ENCODE results near the gene DRAXIN. TPM values are rescaled to one million over a fixed set of nuclear protein-coding genes. Genes with fewer than 3 reads are reported as not detected.

DRAXIN gene
- total RNA-seq, 1 donor from 2014 or later: 1.7 TPM

- H3K79me2 ChIP-seq (ENCODE audit: insufficient read depth, low read length): peaks cover 2% of the 10 kb centered on the region
- no peaks in the 10 kb centered on the region for H4K20me1 ChIP-seq (ENCODE audit: insufficient read depth, low read length)
- peak within 1 kb of the TSS; percentile 81 for H3K4me3 ChIP-seq (ENCODE audit: insufficient read depth, low read depth, low read length)
- H3K4me2 ChIP-seq (ENCODE audit: low read length): peak within 1 kb of the TSS; percentile 94
- DNase-seq (ENCODE audit: low read depth): peak; percentile 72
- Mint-ChIP-seq H3K9me3 (ENCODE audit: unreplicated experiment) (no peaks in the 10 kb centered on the region), H3K4me3 (ENCODE audit: unreplicated experiment) (peak within 1 kb of the TSS; percentile 89), H3K4me1 (ENCODE audit: low read depth, unreplicated experiment) (peaks cover 20% of the 10 kb centered on the region), H3K36me3 (ENCODE audit: low read depth, unreplicated experiment) (peaks cover 3% of the 10 kb centered on the region), H3K27ac (ENCODE audit: unreplicated experiment) (peak within 1 kb of the TSS; percentile 88), H3K27me3 (ENCODE audit: low read depth, unreplicated experiment) (peaks cover 3% of the 10 kb centered on the region)
- no peak for FAIRE-seq
- H3K27ac ChIP-seq (ENCODE audit: low read depth, low read length): peak within 1 kb of the TSS; percentile 80
- H3K4me1 ChIP-seq (ENCODE audit: insufficient read depth, low read length): peaks cover 26% of the 10 kb centered on the region
- H3K36me3 ChIP-seq (ENCODE audit: insufficient read depth, low read length): no peaks in the 10 kb centered on the region
- no peak for TF ChIP-seq EZH2 (IDR thresholded peaks at IDR 0.05; ENCODE audit: insufficient read depth, low read length)
- H3K9ac ChIP-seq (ENCODE audit: low read length): peak within 1 kb of the TSS; percentile 85
- H2AFZ ChIP-seq (ENCODE audit: low read depth, low read length): peak within 1 kb of the TSS; percentile 93
- H3K27me3 ChIP-seq (ENCODE audit: insufficient read depth, low read length): no peaks in the 10 kb centered on the region
- H3K9me3 ChIP-seq (ENCODE audit: insufficient read depth, low read depth, low read length): no peaks in the 10 kb centered on the region
Measured at GRCh38 chr1:11735854-11736745, 44.6 kb downstream of the DRAXIN start, which contains the start of gene AGTRAP. TSS of gene AGTRAP (plus strand) at chr1:11736136. CDS start at chr1:11736209, 73 bp downstream.

- peaks cover 1% of the 10 kb centered on the region for H4K20me1 ChIP-seq (ENCODE audit: insufficient read depth, low read length)
- peak overlapping the region; percentile 80 for H3K27ac ChIP-seq (ENCODE audit: low read depth, low read length)
- peaks cover 2% of the 10 kb centered on the region for H3K79me2 ChIP-seq (ENCODE audit: insufficient read depth, low read length)
- peak overlapping the region; percentile 93 for H2AFZ ChIP-seq (ENCODE audit: low read depth, low read length)
- Mint-ChIP-seq H3K27ac (ENCODE audit: unreplicated experiment) (peak overlapping the region; percentile 88), H3K4me1 (ENCODE audit: low read depth, unreplicated experiment) (peaks cover 14% of the 10 kb centered on the region), H3K9me3 (ENCODE audit: unreplicated experiment) (no peaks in the 10 kb centered on the region), H3K36me3 (ENCODE audit: low read depth, unreplicated experiment) (peaks cover 3% of the 10 kb centered on the region), H3K27me3 (ENCODE audit: low read depth, unreplicated experiment) (peaks cover 3% of the 10 kb centered on the region), H3K4me3 (ENCODE audit: unreplicated experiment) (peak overlapping the region; percentile 89)
- no peaks in the 10 kb centered on the region for H3K9me3 ChIP-seq (ENCODE audit: insufficient read depth, low read depth, low read length)
- peak overlapping the region; percentile 81 for H3K4me3 ChIP-seq (ENCODE audit: insufficient read depth, low read depth, low read length)
- peak overlapping the region; percentile 94 for H3K4me2 ChIP-seq (ENCODE audit: low read length)
- no peaks in the 10 kb centered on the region for H3K27me3 ChIP-seq (ENCODE audit: insufficient read depth, low read length)
- peak overlapping the region; percentile 85 for H3K9ac ChIP-seq (ENCODE audit: low read length)
- DNase-seq (ENCODE audit: low read depth) (peak; percentile 77), FAIRE-seq (no peak)
- TF ChIP-seq CTCF (IDR thresholded peaks at IDR 0.05; ENCODE audit: insufficient read depth, low read depth, low read length) (no peak), EZH2 (IDR thresholded peaks at IDR 0.05; ENCODE audit: insufficient read depth, low read length) (no peak)
- H3K4me1 ChIP-seq (ENCODE audit: insufficient read depth, low read length): peaks cover 23% of the 10 kb centered on the region
- H3K36me3 ChIP-seq (ENCODE audit: insufficient read depth, low read length): no peaks in the 10 kb centered on the region
Measured at GRCh38 chr1:11736746-11737639, 45.5 kb downstream of the DRAXIN start.

- Histone ChIP-seq H3K9ac (ENCODE audit: low read length) (no peak overlapping the region), H3K79me2 (ENCODE audit: insufficient read depth, low read length) (peaks cover 2% of the 10 kb centered on the region), H3K27ac (ENCODE audit: low read depth, low read length) (no peak overlapping the region), H3K27me3 (ENCODE audit: insufficient read depth, low read length) (no peaks in the 10 kb centered on the region), H3K9me3 (ENCODE audit: insufficient read depth, low read depth, low read length) (no peaks in the 10 kb centered on the region), H3K36me3 (ENCODE audit: insufficient read depth, low read length) (no peaks in the 10 kb centered on the region), H2AFZ (ENCODE audit: low read depth, low read length) (no peak overlapping the region), H3K4me2 (ENCODE audit: low read length) (no peak overlapping the region), H4K20me1 (ENCODE audit: insufficient read depth, low read length) (peaks cover 9% of the 10 kb centered on the region), H3K4me1 (ENCODE audit: insufficient read depth, low read length) (peaks cover 18% of the 10 kb centered on the region), H3K4me3 (ENCODE audit: insufficient read depth, low read depth, low read length) (no peak overlapping the region)
- TF ChIP-seq EZH2 (IDR thresholded peaks at IDR 0.05; ENCODE audit: insufficient read depth, low read length) (no peak), CTCF (IDR thresholded peaks at IDR 0.05; ENCODE audit: insufficient read depth, low read depth, low read length) (no peak)
- no peak for DNase-seq (ENCODE audit: low read depth)
- H3K9me3 Mint-ChIP-seq (ENCODE audit: unreplicated experiment): no peaks in the 10 kb centered on the region
- peaks cover 10% of the 10 kb centered on the region for H3K4me1 Mint-ChIP-seq (ENCODE audit: low read depth, unreplicated experiment)
- H3K4me3 Mint-ChIP-seq (ENCODE audit: unreplicated experiment): peak overlapping the region; percentile 35
- peaks cover 3% of the 10 kb centered on the region for H3K36me3 Mint-ChIP-seq (ENCODE audit: low read depth, unreplicated experiment)
- H3K27me3 Mint-ChIP-seq (ENCODE audit: low read depth, unreplicated experiment): peaks cover 3% of the 10 kb centered on the region
- H3K27ac Mint-ChIP-seq (ENCODE audit: unreplicated experiment): no peak overlapping the region
- no peak for FAIRE-seq
Measured at GRCh38 chr1:11738096-11738495, 46.6 kb downstream of the DRAXIN start.
